T1000 (cell line): ENCODE data around the gene APLN.
A peak's percentile ranks its signal among the peaks of the same experiment; 100 is the strongest.

Experiments used
- DNase-seq: peaks from one replicate; lab custom pipeline; 2025; ENCODE audit warnings: mixed read lengths; lab: John Stamatoyannopoulos, UW

The APLN gene

GRCh38 chrX:129654652-129655546 is at the start of gene APLN:
Gene APLN (minus strand): TSS chrX:129654956. CDS start chrX:129654630, 326 bp downstream.
- peak; percentile 15 for DNase-seq

GRCh38 chrX:129704491-129704890 is 49.7 kb upstream of the APLN start:
- DNase-seq = no peak

GRCh38 chrX:129701624-129702069 is 46.9 kb upstream of the APLN start:
- no peak for DNase-seq

GRCh38 chrX:129700536-129700935 is 45.8 kb upstream of the APLN start:
- DNase-seq = no peak

GRCh38 chrX:129698150-129698549 is 43.4 kb upstream of the APLN start:
- DNase-seq = no peak

- no peak for DNase-seq
Observed at GRCh38 chrX:129697204-129697829, 42.6 kb upstream of the APLN start.

GRCh38 chrX:129696463-129697155 is 41.9 kb upstream of the APLN start:
- DNase-seq = no peak

- no peak for DNase-seq
Observed at GRCh38 chrX:129695937-129696336, 41.2 kb upstream of the APLN start.

GRCh38 chrX:129695535-129695934 is 40.8 kb upstream of the APLN start:
- DNase-seq = no peak

- DNase-seq = no peak
Observed at GRCh38 chrX:129694805-129695204, 40.0 kb upstream of the APLN start.

- DNase-seq = no peak
Observed at GRCh38 chrX:129693354-129693753, 38.6 kb upstream of the APLN start.

- DNase-seq = no peak
Observed at GRCh38 chrX:129690435-129690834, 35.7 kb upstream of the APLN start.

GRCh38 chrX:129689796-129690195 is 35.0 kb upstream of the APLN start:
- DNase-seq = no peak

GRCh38 chrX:129688097-129688496 is 33.3 kb upstream of the APLN start:
- no peak for DNase-seq

GRCh38 chrX:129686422-129686948 is 31.7 kb upstream of the APLN start:
- DNase-seq = no peak

- no peak for DNase-seq
Observed at GRCh38 chrX:129682979-129683378, 28.2 kb upstream of the APLN start.

- DNase-seq = no peak
Observed at GRCh38 chrX:129679901-129680300, 25.1 kb upstream of the APLN start.

GRCh38 chrX:129678614-129679195 is 23.9 kb upstream of the APLN start:
- DNase-seq = no peak

GRCh38 chrX:129667412-129667811 is 12.7 kb upstream of the APLN start:
- no peak for DNase-seq

GRCh38 chrX:129665916-129666644 is 11.3 kb upstream of the APLN start:
- peak; percentile 44 for DNase-seq

- no peak for DNase-seq
Observed at GRCh38 chrX:129663171-129663570, 8.4 kb upstream of the APLN start.
